Ovary (tissue), 3 donors: ENCODE measurements around the gene FXR1.

Experiments
- CTCF ChIP-seq, 3 donors: fragments of 450-650 bp in 2 of 3; fragments of 200-600 bp in 1 of 3; IDR thresholded peaks; one replicate each; pipeline versions ENCODE4 v1.5.1 to v1.8.0; 2016 to 2022; ENCODE audit warnings: antibody characterized with exemption in 3 of 3, mild to moderate bottlenecking in 1 of 3
- EP300 ChIP-seq: sonication (generic); formaldehyde crosslinking; IDR thresholded peaks from one replicate; pipeline ENCODE4 v1.6.1; 2017; ENCODE audit warnings: antibody characterized with exemption
- POLR2A ChIP-seq: fragments of 450-650 bp; IDR thresholded peaks from one replicate; pipeline ENCODE4 v1.6.1; 2017; ENCODE audit warnings: antibody characterized with exemption, mild to moderate bottlenecking, moderate library complexity
- donor health status: DM: no; HTN: no; CAD: no.

GRCh38 chr3:181006541-181006940 is 94.1 kb downstream of the FXR1 start:
- TF ChIP-seq EP300 (no peak), CTCF (IDR thresholded peaks at IDR 0.05) (no peak), POLR2A (no peak)
